Stimulated activated naive CD8-positive, alpha-beta T cell treated with anti-CD3 and anti-CD28 coated beads, Interleukin-15, amount 100 ng/mL, for 72 hours (primary cell): ENCODE data around the gene SMIM41.

ENCODE experiments used
- ATAC-seq: fragments of 150-1000 bp; cut with Tn5 transposase; 2 replicates; pipeline ENCODE4 v1.10.0; 2021; ENCODE audit warnings: mild to moderate bottlenecking, moderate library complexity
- DNase-seq, 2 donors: peaks; one replicate each; pipeline ENCODE4 v3.0.0; 2021 to 2022
- H3K27ac Mint-ChIP-seq, 2 donors: one replicate each; pipeline ENCODE4 v1.8.0; 2022; ENCODE audit warnings: mild to moderate bottlenecking in 2 of 2, mixed read lengths in 2 of 2, moderate library complexity in 2 of 2
- H3K27me3 Mint-ChIP-seq: one replicate; pipeline ENCODE4 v1.8.0; 2022; ENCODE audit warnings: mixed read lengths
- H3K4me1 Mint-ChIP-seq: one replicate; pipeline ENCODE4 v1.8.0; 2022; ENCODE audit warnings: mild to moderate bottlenecking, mixed read lengths
- H3K4me3 Mint-ChIP-seq, 2 donors: one replicate each; pipeline ENCODE4 v1.8.0; 2022; ENCODE audit warnings: mild to moderate bottlenecking in 2 of 2, mixed read lengths in 2 of 2, moderate library complexity in 1 of 2
- H3K9me3 Mint-ChIP-seq, 2 donors: one replicate each; pipeline ENCODE4 v1.8.0; 2022; ENCODE audit warnings: mixed read lengths in 2 of 2

The SMIM41 gene

GRCh38 chr12:52137746-52138145, 58.2 kb downstream of the SMIM41 start:
- ATAC-seq (no peak), DNase-seq (no peak)
- no peak overlapping the region for H3K27ac Mint-ChIP-seq
- no peaks in the 10 kb centered on the region for H3K4me1 Mint-ChIP-seq
- no peak overlapping the region for H3K4me3 Mint-ChIP-seq
- peaks cover 10% of the 10 kb centered on the region for H3K27me3 Mint-ChIP-seq
- H3K9me3 Mint-ChIP-seq, result no peaks in the 10 kb centered on the region

- no peak for ATAC-seq
- no peak overlapping the region for H3K4me3 Mint-ChIP-seq
- H3K4me1 Mint-ChIP-seq, result no peaks in the 10 kb centered on the region
- no peaks in the 10 kb centered on the region for H3K9me3 Mint-ChIP-seq
- H3K27me3 Mint-ChIP-seq, result peaks cover 10% of the 10 kb centered on the region
- DNase-seq, result no peak
- no peak overlapping the region for H3K27ac Mint-ChIP-seq
Measured at GRCh38 chr12:52139147-52139546, 59.6 kb downstream of the SMIM41 start.

DNA sequence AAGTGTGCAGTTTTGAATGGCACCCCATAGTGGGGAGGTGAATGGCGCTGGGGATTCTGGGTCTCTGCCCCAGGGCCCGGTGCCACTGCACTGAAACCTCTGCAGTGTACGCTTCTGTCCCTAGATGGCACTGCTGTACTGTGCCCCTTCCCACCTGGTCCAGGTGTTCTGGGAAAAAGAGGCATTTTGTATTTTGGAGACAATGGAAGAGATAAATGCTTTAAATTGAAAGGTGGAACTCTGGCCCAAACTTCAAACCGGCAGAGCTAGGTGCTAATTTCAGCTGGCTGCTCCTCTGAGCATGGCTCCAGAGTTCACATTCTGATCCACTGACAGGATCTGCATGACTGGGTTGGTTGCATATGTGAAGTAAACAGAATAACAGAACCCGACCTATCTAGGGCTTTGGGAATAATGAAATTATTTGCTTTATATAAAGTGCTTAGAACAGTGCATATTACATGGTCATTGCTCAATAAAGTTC, 60.1 kb downstream of the SMIM41 start:
- no peaks in the 10 kb centered on the region for H3K9me3 Mint-ChIP-seq
- H3K4me1 Mint-ChIP-seq, result no peaks in the 10 kb centered on the region
- H3K4me3 Mint-ChIP-seq, result no peak overlapping the region
- DNase-seq (peak in 1 of 2 donors; percentile 31), ATAC-seq (peak; percentile 81)
- H3K27ac Mint-ChIP-seq, result no peak overlapping the region
- H3K27me3 Mint-ChIP-seq, result peaks cover 10% of the 10 kb centered on the region

DNA sequence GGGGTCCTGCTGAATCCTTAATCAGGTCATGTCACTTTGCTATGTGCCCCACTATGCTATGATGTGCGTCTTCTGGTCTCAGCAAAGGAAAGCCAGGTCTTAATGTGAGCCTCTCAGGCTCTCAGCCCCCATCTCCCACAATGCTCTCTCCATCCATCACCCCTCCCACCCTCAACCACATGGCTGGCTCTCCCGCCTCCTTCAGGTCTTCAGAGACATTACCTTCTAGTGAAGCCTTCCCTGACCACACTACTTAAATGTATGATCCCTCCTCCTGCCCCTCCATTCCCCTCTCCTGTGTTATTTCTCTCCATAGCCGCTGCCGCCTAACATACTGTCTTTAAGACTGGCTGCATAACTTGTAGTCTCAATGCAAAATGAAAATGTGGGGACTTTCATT, 61.8 kb downstream of the SMIM41 start:
- Mint-ChIP-seq H3K27me3 (peaks cover 10% of the 10 kb centered on the region), H3K4me3 (no peak overlapping the region), H3K27ac (no peak overlapping the region), H3K9me3 (no peaks in the 10 kb centered on the region), H3K4me1 (no peaks in the 10 kb centered on the region)
- ATAC-seq (no peak), DNase-seq (no peak)

DNA sequence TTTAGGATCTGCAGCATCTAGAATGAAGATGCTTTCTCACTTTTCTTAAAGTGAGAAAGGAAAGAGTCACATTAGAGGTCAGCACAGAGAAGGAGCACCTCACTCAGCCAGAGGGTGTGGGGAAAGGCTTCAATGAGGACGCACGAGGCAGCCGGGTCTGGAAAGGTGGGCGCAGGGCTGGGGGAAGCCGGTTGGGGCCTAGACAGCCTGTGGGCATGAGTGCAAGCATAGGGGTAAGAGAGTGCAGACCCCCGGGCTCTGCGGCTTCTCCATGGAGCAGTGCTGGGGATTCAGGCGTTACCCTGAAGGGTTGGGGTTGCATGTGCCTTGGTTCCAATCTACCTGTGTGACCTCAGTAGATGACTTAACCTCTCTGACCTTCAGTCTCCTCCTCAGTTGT, 62.4 kb downstream of the SMIM41 start:
- no peaks in the 10 kb centered on the region for H3K4me1 Mint-ChIP-seq
- peaks cover 10% of the 10 kb centered on the region for H3K27me3 Mint-ChIP-seq
- ATAC-seq (no peak), DNase-seq (no peak)
- H3K9me3 Mint-ChIP-seq, result no peaks in the 10 kb centered on the region
- H3K4me3 Mint-ChIP-seq, result no peak overlapping the region
- peak overlapping the region in 1 of 2 donors; percentile 42 for H3K27ac Mint-ChIP-seq

GRCh38 chr12:52142431-52142830, 62.9 kb downstream of the SMIM41 start:
- Mint-ChIP-seq H3K4me3 (no peak overlapping the region), H3K4me1 (no peaks in the 10 kb centered on the region), H3K27me3 (peaks cover 10% of the 10 kb centered on the region), H3K27ac (no peak overlapping the region), H3K9me3 (no peaks in the 10 kb centered on the region)
- DNase-seq (no peak), ATAC-seq (no peak)

GRCh38 chr12:52144512-52145227, 65.2 kb downstream of the SMIM41 start:
- Mint-ChIP-seq H3K27me3 (peaks cover 1% of the 10 kb centered on the region), H3K4me3 (no peak overlapping the region), H3K9me3 (no peaks in the 10 kb centered on the region), H3K27ac (peak overlapping the region in 1 of 2 donors; percentile 7), H3K4me1 (no peaks in the 10 kb centered on the region)
- ATAC-seq (no peak), DNase-seq (no peak)

- Mint-ChIP-seq H3K27me3 (peaks cover 9% of the 10 kb centered on the region), H3K27ac (peak overlapping the region in 1 of 2 donors; percentile 23), H3K4me1 (no peaks in the 10 kb centered on the region), H3K4me3 (no peak overlapping the region), H3K9me3 (no peaks in the 10 kb centered on the region)
- ATAC-seq (no peak), DNase-seq (no peak)
Measured at GRCh38 chr12:52145228-52146088, 66.0 kb downstream of the SMIM41 start.

DNA sequence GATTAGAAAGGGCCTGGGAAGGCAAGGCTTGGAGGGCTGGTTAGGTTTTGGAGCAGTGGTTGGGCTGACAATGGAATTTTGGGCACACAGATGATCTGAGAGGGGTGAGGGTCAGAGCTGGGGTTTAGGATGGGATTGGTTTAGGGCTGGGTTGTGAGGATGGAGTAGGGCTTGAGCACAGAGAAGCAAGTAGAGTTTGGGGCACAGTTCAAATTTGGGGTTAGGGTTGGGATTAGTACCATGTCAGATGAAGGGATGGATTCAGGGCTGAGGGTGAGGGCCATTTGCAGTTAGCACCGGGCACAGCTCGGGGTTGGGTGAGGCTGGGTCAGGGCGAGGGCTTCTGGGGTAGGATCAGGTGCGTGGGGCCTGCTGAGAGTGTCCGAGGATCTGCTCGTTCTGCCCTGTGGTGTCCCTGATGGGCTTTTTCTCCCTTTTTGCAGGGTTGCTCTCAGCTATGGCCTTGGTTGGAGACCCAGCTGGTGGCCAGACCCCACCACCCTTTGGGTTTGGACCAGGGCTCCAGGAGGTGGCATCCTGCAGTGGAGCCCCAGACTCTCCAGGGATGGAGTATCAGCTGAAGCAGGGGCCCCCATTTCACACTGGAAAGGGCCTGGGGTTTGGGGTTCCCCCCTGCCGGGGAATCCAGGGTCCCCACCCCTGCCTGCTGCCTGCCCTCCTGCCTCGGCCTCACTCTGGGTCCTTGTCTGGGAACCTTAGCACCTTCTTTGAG, 66.8 kb downstream of the SMIM41 start:
- ATAC-seq (no peak), DNase-seq (no peak)
- Mint-ChIP-seq H3K27me3 (peaks cover 16% of the 10 kb centered on the region), H3K4me1 (no peaks in the 10 kb centered on the region), H3K4me3 (no peak overlapping the region), H3K9me3 (no peaks in the 10 kb centered on the region), H3K27ac (no peak overlapping the region)

DNA sequence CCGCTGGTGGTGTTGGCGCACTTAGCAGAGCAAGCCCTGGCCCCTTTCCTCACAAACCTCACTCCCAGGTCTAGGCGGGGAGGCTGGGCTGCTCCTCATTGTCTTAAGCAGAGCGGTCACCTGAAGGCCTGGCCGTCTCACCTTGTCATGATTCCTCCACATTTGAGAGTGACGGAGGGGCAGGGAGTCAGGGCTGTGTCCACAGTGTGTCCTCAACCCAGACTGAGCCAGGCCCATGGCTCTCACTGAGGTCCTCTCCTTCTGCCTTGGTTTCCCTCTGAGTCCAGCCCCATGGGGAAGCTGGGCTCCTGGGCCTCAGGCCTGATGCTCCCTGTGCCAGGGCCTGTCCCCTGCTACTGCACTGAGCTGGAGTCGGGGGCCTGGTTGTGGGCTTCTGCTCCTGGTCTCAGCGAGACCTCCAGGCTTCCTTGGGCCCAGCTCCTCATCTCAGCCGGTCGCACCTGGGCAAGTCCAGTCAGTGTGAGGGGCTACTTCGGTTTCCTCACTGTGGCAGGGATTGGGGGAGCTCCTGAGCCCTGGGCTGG, 67.4 kb downstream of the SMIM41 start:
- peaks cover 6% of the 10 kb centered on the region for H3K4me1 Mint-ChIP-seq
- no peak for DNase-seq
- H3K27me3 Mint-ChIP-seq, result peaks cover 22% of the 10 kb centered on the region
- no peak overlapping the region for H3K4me3 Mint-ChIP-seq
- no peak overlapping the region for H3K27ac Mint-ChIP-seq
- H3K9me3 Mint-ChIP-seq, result no peaks in the 10 kb centered on the region
- no peak for ATAC-seq

DNA sequence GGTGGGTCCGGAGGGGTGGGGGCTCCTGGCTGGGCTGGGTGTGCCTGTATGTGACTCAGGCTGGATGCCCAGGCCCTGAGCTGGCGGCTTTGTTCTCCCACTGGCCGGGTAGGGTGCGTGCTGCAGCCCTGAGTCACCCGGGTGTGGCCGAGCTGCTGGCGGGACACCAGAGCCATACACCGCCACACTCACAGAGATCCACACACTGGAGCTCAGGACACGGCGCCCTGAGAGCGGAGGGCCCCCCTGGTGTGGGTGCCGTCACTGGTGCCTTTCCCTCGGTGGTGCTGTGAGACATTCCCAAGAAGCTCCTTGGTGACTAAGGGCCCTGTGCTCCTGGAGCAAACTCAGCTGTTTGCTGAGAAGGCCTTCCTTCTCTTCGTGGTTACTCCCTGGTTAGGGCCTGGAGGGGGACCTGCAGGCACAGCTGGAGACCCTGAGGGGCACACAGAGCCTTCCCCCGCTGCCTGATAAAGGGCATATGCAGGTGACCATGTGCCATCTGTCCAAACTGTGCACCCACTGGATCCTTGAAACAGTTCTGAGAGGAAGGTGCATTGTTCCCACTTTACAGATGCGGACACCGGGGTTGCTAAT, 68.0 kb downstream of the SMIM41 start:
- H3K9me3 Mint-ChIP-seq, result no peaks in the 10 kb centered on the region
- no peak overlapping the region for H3K27ac Mint-ChIP-seq
- peaks cover 8% of the 10 kb centered on the region for H3K4me1 Mint-ChIP-seq
- DNase-seq, result no peak
- no peak overlapping the region for H3K4me3 Mint-ChIP-seq
- no peak for ATAC-seq
- H3K27me3 Mint-ChIP-seq, result peaks cover 27% of the 10 kb centered on the region

- no peak overlapping the region for H3K27ac Mint-ChIP-seq
- DNase-seq (no peak), ATAC-seq (no peak)
- H3K4me3 Mint-ChIP-seq, result no peak overlapping the region
- peaks cover 8% of the 10 kb centered on the region for H3K4me1 Mint-ChIP-seq
- H3K27me3 Mint-ChIP-seq, result peaks cover 32% of the 10 kb centered on the region
- no peaks in the 10 kb centered on the region for H3K9me3 Mint-ChIP-seq
Measured at GRCh38 chr12:52147964-52148463, 68.5 kb downstream of the SMIM41 start.

DNA sequence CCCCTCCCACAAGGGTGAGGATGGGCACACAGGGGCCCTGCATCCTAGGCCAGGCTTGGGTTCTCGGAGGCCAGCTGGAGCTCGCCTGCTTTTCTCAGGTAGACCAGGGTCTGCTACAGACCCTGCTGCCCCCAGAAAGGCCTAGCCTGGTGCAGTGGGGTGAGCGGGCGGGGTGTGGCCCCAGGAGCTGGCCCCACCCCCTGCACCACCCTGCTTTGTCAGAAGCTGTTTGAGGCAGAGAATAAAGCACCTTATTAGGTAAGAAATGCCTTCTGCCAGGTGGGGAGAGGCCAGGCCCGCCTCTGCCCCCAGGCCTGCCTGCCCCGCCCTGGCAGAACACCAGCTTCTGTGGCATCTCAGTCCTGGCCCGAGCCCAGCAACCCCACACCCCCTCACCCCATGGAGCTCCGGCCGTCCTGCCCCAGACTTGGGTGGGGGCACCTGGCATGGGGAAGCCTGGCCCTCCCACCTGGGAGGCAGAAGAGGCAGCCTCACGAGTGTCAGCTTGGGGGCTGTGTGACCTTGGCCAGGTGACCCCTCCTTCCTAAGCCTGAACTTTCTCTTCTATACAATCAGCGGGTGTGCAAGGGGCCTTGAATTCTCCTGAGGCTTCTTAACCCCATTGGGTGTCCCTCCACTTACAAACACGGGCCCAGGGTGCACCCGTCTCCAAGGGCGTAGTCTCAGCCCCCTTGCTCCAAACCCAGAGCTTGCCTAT, 69.1 kb downstream of the SMIM41 start:
- Mint-ChIP-seq H3K4me1 (peaks cover 8% of the 10 kb centered on the region), H3K27me3 (peaks cover 33% of the 10 kb centered on the region), H3K27ac (no peak overlapping the region), H3K4me3 (no peak overlapping the region), H3K9me3 (no peaks in the 10 kb centered on the region)
- DNase-seq (no peak), ATAC-seq (no peak)

GRCh38 chr12:52149182-52149641, 69.7 kb downstream of the SMIM41 start:
- no peak overlapping the region for H3K27ac Mint-ChIP-seq
- DNase-seq (no peak), ATAC-seq (no peak)
- H3K9me3 Mint-ChIP-seq, result no peaks in the 10 kb centered on the region
- no peak overlapping the region for H3K4me3 Mint-ChIP-seq
- peaks cover 33% of the 10 kb centered on the region for H3K27me3 Mint-ChIP-seq
- peaks cover 8% of the 10 kb centered on the region for H3K4me1 Mint-ChIP-seq
